HUES6 (cell line): Measurements from ENCODE around the gene IDI2.
"Not testable (repeated sequence)": the region's sequence is repeated elsewhere in the genome, so short reads cannot be mapped to it uniquely, and the experiment has no call there.

Experiments
- H3K27ac ChIP-seq: 2 replicates; pipeline ENCODE4 v1.7.0; 2013; ENCODE audit warnings: low read depth, mild to moderate bottlenecking, low read length, inconsistent platforms
- H3K27me3 ChIP-seq: 2 replicates; pipeline ENCODE4 v1.6.1; 2013; ENCODE audit warnings: low read length; ENCODE audit not compliant: control insufficient read depth, insufficient read depth
- H3K36me3 ChIP-seq: 2 replicates; pipeline ENCODE4 v1.6.1; 2013; ENCODE audit warnings: low read length; ENCODE audit not compliant: control insufficient read depth, insufficient read depth
- H3K4me1 ChIP-seq: 2 replicates; pipeline ENCODE4 v1.6.1; 2013; ENCODE audit warnings: low read length; ENCODE audit not compliant: control insufficient read depth, insufficient read depth
- H3K4me3 ChIP-seq: 2 replicates; pipeline ENCODE4 v1.5.1; 2013; ENCODE audit warnings: low read depth, low read length
- H3K9ac ChIP-seq: one replicate; pipeline ENCODE4 v1.6.1; 2013; ENCODE audit warnings: mild to moderate bottlenecking, low read length
- H3K9me3 ChIP-seq: 2 replicates; pipeline ENCODE4 v1.6.1; 2013; ENCODE audit warnings: low read depth, low read length; ENCODE audit not compliant: control insufficient read depth, insufficient read depth

IDI2 gene

DNA sequence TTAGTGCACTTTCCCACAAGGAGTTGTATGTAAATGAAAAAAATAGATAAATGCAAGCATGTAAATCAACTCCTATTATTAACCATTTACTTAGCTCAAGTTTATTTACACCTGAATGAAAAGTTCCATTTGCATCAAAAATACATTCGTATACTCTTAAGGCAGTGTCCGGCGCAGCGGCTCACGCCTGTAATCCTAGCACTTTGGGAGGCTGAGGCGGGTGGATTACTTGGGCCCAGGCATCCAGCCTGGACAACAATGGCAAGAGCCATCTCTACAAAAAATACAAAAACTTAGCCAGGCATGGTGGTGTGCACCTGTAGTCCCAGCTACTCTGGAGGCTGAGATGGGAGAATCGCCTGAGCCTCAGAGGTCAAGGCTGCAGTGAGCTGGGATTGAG lies 4.2 kb upstream of the IDI2 start:
- H3K27me3 ChIP-seq, result no peaks in the 10 kb centered on the region

DNA sequence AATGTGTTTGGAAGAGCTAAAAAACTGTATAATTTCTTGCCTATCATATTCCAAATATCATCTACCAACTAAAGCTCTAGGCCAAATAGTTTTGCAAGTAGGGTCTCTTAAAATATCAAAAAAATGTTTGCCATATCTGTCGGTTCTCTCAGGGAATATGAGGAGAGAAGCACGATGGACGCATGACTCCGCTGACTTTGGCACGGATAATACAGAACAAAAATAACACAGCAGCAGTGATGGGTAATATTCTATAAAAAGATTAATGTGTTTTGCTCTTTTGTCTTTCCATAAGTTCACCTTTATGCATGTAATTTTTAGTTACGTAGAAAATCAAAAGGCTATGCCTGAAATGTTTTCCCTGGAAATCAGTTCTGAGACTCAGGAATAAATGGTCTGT lies 919 bp upstream of the IDI2 start:
- no peaks in the 10 kb centered on the region for H3K9me3 ChIP-seq
- peaks cover 4% of the 10 kb centered on the region; the same call in 1 of the 2 replicates for H3K4me1 ChIP-seq

More for the DNA sequence above, 4.2 kb upstream of the IDI2 start:
- no peaks in the 10 kb centered on the region for H3K36me3 ChIP-seq
- H3K9me3 ChIP-seq, result no peaks in the 10 kb centered on the region
- no peaks in the 10 kb centered on the region; the same call in 1 of the 2 replicates for H3K4me1 ChIP-seq
- H3K27ac ChIP-seq, result no peak overlapping the region
- H3K9ac ChIP-seq, result no peak overlapping the region
- H3K4me3 ChIP-seq, result no peak overlapping the region

DNA sequence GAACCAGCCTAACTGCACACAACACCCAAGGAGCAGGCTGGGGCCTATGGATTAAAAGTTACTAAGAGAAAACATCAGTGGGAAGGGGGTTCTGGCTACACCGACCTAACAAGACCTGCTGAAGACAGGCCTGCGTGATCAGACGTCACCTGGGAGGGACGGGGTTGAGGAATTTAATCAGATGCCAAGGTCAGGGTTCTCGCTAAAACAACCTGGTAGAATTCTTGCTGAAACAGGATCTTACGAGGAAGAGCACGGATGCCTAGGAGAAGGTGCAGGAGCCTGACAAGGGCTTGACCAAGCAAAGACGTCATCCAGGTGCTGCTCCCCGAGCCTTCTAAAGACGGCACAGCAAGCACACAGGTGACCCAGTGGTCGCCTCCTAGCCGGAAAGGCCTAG lies 1.6 kb downstream of the IDI2 start:
- Histone ChIP-seq H3K9me3 (0 out of 2 replicates have a peak, but pooled peaks cover 2% of the 10 kb centered on the region), H3K27me3 (no peaks in the 10 kb centered on the region), H3K4me3 (no peak overlapping the region), H3K27ac (no peak overlapping the region), H3K4me1 (peaks cover 4% of the 10 kb centered on the region; the same call in 1 of the 2 replicates), H3K9ac (no peak overlapping the region), H3K36me3 (peaks cover 16% of the 10 kb centered on the region)

More for the DNA sequence above, 919 bp upstream of the IDI2 start:
- H3K36me3 ChIP-seq, result no peaks in the 10 kb centered on the region
- no peak overlapping the region for H3K27ac ChIP-seq
- H3K27me3 ChIP-seq, result no peaks in the 10 kb centered on the region
- H3K4me3 ChIP-seq, result no peak overlapping the region
- H3K9ac ChIP-seq, result no peak overlapping the region

DNA sequence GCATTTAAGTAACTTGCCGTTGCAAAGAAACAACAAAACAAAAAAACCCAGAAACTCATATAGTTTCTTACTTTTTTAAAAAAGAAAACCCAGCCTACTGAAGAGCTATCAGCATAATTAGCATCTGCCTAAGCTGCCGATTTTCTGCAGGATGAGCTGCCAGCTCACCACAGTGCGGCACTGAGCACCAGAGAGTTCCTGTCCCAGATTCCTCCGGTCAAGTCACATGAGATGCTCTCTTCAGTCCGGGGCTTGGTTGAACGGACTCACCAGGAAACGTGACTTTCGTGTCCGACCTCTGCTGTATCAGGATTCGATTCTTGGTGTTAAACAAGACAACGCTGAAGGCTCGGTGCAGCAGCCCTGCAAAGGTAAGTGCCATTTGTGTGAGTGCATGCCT lies 3.2 kb downstream of the IDI2 start:
- no peaks in the 10 kb centered on the region for H3K27me3 ChIP-seq
- H3K4me1 ChIP-seq, result peaks cover 4% of the 10 kb centered on the region; the same call in 1 of the 2 replicates
- no peak overlapping the region for H3K4me3 ChIP-seq
- H3K9ac ChIP-seq, result no peak overlapping the region
- no peak overlapping the region for H3K27ac ChIP-seq
- 0 out of 2 replicates have a peak, but pooled peaks cover 2% of the 10 kb centered on the region for H3K9me3 ChIP-seq
- H3K36me3 ChIP-seq, result peaks cover 30% of the 10 kb centered on the region

DNA sequence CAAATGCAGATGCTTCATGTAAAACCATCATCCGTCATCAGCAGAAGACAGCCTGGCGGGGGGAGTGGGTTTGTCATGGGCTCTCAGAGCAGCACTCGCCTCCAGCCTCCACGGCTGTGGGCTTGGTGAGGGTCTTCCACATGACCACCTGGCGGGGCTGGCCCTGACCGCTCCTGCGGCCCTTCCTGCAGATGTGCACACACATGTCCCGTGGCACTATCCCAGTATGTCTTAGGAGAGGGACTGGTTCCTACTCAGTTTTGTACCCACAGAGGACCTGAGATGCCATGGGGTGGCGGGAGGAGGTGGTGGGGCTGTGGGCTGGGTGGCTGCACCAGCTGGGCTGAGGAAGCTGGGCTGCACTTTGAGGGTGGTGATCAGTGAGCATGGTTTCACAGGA lies 4.7 kb downstream of the IDI2 start:
- H3K27ac ChIP-seq, result no peak overlapping the region
- H3K4me3 ChIP-seq, result no peak overlapping the region
- H3K36me3 ChIP-seq, result peaks cover 44% of the 10 kb centered on the region
- H3K4me1 ChIP-seq, result peaks cover 4% of the 10 kb centered on the region; the same call in 1 of the 2 replicates
- H3K9me3 ChIP-seq, result 0 out of 2 replicates have a peak, but pooled peaks cover 2% of the 10 kb centered on the region
- H3K9ac ChIP-seq, result no peak overlapping the region
- H3K27me3 ChIP-seq, result no peaks in the 10 kb centered on the region

DNA sequence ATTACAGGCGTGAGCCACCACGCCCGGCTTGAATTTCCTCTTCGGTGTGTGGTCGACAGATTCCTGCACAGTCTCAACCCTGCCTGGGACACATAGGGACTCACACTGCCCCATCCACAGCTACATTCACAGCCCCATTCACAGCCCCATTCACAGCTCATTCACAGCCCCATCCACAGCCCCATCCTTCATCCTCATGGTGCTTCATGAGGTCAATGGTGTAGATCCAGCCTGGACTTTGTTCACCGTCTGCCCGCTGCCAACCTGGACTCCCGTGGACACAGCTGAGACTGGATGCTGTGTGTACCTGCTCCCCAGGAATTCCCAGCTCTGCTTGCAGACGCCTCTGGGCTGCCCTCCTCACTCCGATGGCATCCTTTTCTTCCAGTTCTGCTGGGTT lies 5.2 kb downstream of the IDI2 start:
- Histone ChIP-seq H3K4me3 (no peak overlapping the region), H3K27ac (no peak overlapping the region), H3K36me3 (peaks cover 49% of the 10 kb centered on the region), H3K9me3 (0 out of 2 replicates have a peak, but pooled peaks cover 2% of the 10 kb centered on the region), H3K27me3 (no peaks in the 10 kb centered on the region), H3K9ac (no peak overlapping the region), H3K4me1 (peaks cover 4% of the 10 kb centered on the region; the same call in 1 of the 2 replicates)

DNA sequence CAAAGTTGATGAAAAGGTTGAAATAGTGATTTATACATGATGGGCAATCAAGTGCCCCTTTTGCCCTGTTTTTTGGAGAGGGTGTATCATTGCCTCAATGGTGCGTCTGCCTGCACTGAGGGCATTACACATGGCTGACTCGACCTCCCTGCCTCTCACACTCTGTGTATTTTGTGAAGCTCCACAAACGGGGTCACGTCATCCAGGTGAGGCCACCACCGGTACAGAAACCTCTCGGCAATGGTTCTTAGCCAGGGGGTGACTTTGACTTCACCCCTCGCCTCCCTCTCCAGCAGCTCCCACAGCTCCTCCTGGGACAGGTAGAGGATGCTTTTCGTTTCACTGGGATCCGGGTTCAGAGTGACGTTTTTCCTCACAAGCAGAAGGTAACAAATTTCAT lies 6.3 kb downstream of the IDI2 start:
- no peaks in the 10 kb centered on the region for H3K27me3 ChIP-seq
- no peak overlapping the region for H3K9ac ChIP-seq
- peaks cover 58% of the 10 kb centered on the region for H3K36me3 ChIP-seq
- H3K27ac ChIP-seq, result no peak overlapping the region
- H3K4me3 ChIP-seq, result no peak overlapping the region
- 0 out of 2 replicates have a peak, but pooled peaks cover 2% of the 10 kb centered on the region for H3K9me3 ChIP-seq
- peaks cover 4% of the 10 kb centered on the region; the same call in 1 of the 2 replicates for H3K4me1 ChIP-seq

DNA sequence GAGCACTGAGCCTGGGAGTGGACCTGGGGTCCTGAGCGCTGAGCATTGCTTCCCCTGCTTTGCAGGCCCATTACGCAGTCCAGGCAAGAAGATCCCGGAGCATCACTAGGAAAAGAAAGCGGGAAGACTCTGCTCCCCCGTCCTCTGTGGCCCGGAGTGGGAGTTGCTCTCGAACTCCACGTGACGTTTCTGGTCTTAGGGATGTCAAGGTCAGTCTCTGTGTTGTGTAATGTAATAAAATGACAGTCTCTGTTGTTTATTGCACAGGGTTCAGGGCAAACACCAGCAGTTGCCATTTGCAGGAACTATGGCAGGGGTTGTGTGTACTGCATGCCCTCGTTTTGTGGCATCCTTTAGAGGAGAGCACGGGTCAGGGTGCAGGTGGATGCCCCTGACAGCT lies 10.0 kb downstream of the IDI2 start:
- H3K27ac ChIP-seq, result no peak overlapping the region
- H3K36me3 ChIP-seq, result peaks cover 90% of the 10 kb centered on the region
- H3K4me3 ChIP-seq, result no peak overlapping the region
- H3K9ac ChIP-seq, result no peak overlapping the region
- H3K4me1 ChIP-seq, result no peaks in the 10 kb centered on the region
- no peaks in the 10 kb centered on the region for H3K27me3 ChIP-seq
- no peaks in the 10 kb centered on the region for H3K9me3 ChIP-seq

DNA sequence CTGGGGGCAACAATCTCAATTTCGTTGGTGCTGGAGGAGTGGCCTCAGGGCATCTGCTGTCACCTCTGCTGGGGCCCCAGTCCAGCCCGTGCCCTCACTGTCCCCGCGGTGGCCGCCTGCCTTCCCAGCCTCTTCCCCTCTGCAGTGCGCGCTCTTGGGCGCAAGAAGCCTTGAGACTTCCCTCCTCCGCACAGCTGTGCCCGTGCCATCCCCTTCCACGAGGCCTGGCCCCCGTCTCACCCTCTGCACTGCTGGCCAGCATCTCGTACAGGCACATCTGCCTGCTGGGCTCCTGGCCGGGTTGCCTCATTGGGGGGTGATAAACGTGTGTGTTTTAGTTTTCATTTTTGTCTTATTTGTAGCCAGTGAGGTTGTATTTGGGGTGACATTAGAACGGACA lies 14.0 kb downstream of the IDI2 start:
- peaks cover 95% of the 10 kb centered on the region for H3K36me3 ChIP-seq
- no peaks in the 10 kb centered on the region for H3K4me1 ChIP-seq
- H3K27ac ChIP-seq, result no peak overlapping the region
- no peak overlapping the region for H3K9ac ChIP-seq
- no peaks in the 10 kb centered on the region for H3K9me3 ChIP-seq
- no peaks in the 10 kb centered on the region for H3K27me3 ChIP-seq
- no peak overlapping the region for H3K4me3 ChIP-seq

DNA sequence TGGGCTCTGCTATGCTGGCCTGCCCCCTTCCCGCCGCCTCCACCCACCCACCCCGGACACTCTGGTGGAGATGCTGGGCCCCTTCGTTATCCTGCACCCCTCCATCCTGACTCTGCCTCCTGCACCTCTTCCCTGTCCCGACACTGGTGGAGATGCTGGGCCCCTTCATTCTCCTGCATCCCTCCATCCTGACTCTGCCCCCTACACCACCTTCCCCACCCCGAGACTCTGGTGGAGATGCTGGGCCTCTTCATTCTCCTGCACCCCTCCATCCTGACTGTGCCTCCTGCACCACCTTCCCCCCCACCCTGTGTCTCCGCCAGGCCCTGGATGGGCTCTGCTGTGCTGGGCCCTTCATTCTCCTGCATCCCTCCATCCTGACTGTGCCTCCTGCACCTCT lies 15.0 kb downstream of the IDI2 start:
- Histone ChIP-seq H3K4me1 (no peaks in the 10 kb centered on the region), H3K9ac (no peak overlapping the region), H3K9me3 (no peaks in the 10 kb centered on the region), H3K36me3 (peaks cover 95% of the 10 kb centered on the region), H3K27me3 (no peaks in the 10 kb centered on the region), H3K27ac (no peak overlapping the region), H3K4me3 (no peak overlapping the region)

DNA sequence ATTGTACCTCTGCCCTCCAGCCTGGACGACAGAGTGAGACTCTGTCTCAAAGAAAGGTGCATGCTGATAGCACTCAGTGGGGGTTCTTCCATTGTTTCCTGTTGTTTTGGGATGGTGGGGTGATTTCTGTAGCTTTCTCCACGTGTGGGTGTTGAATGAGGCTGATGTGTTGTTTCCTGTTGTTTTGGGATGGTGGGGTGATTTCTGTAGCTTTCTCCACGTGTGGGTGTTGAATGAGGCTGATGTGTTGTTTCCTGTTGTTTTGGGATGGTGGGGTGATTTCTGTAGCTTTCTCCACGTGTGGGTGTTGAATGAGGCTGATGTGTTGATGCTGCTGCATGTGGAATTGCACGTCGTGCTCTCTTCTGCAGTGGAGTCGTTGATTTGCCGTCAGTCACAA lies 15.7 kb downstream of the IDI2 start:
- not testable (repeated sequence) for H3K4me3 ChIP-seq, H3K27me3 ChIP-seq, H3K9me3 ChIP-seq, H3K4me1 ChIP-seq, H3K27ac ChIP-seq, H3K9ac ChIP-seq
- peaks cover 97% of the 10 kb centered on the region for H3K36me3 ChIP-seq

DNA sequence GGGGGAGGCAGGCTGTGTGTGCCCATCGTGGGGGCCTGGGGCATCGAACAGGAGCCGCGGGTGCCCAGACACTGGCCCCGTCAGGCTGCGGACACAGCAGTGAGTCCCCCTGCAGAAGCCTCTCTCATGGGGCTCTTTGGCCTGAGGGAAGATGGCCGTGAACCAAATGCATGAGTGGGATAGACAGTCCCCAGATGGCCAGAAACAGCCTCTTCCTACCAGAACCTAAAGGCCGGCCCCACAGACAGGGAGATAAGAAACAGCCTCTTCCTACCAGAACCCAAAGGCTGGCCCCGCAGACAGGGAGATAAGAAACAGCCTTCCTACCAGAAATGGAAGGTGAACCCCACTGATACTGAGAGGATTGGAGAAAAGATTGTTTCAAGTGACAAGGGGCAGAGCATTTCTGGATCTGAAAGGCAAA lies 16.6 kb downstream of the IDI2 start:
- Histone ChIP-seq H3K27me3 (no peaks in the 10 kb centered on the region), H3K4me3 (no peak overlapping the region), H3K9me3 (no peaks in the 10 kb centered on the region), H3K4me1 (no peaks in the 10 kb centered on the region), H3K27ac (no peak overlapping the region), H3K9ac (no peak overlapping the region), H3K36me3 (peaks cover 98% of the 10 kb centered on the region)
